Measurements from ENCODE around the gene TRAPPC3. TPM values are rescaled to one million over a fixed set of nuclear protein-coding genes. Genes with fewer than 3 reads are reported as not detected.
"Not testable (repeated sequence)": the region's sequence is repeated elsewhere in the genome, so short reads cannot be mapped to it uniquely, and the experiment has no call there.

The TRAPPC3 gene
- 50.7 TPM for total RNA-seq (ENCODE audit: unreplicated experiment)
- long read RNA-seq, transcript TRAPPC3-204 (5 exons, 1,265 nt): major isoform, 14 of 21 reads
- long read RNA-seq, partial matches to known transcripts: 4 of 21 reads
- long read RNA-seq, other reads (novel, unspliced or antisense): 2 of 21 reads

DNA sequence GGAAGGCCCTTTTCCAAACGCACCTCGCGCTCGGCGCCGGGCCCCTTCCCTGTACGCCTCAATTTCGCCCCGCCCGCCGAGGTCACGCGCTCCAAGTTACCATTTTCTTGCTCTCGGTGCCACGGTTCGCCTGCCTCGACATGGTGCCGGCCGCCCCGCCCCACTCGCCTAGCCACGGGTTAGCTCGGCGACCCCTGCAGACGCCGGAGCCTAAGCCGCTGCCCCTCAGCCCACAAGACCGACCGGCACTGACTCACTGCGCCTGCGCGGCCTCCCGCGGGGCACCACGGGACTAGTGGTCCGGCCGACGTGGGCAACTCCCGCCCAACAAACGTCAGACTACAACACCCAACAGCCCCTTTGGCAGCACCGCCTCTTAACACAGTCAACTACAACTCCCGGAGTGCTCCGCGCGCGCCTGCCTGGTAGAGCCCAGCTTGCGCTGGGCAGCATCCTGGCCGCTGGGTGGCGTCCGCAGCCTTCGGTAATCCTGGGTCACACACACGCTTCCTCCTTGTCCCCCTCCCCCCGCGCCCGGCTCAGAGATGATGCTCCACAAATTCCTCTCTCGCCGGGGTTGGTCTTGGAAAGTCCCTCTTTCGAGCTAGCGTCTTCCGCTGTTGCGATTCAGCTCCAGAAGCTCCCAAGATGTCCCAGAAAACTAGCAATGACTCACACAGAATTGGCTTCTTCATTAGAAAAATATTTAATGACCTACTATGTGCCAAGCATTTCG, at the start of gene TRAPPC3:
TSS of gene TRAPPC3 (minus strand) at position 250 of the 736 bp plus-strand sequence. CDS start at position 142, 108 bp downstream.
- peaks cover 25% of the 10 kb centered on the region for H3K4me1 Mint-ChIP-seq (ENCODE audit: unreplicated experiment)
- peak; percentile 99 for DNase-seq (ENCODE audit: low spot score)
- peaks cover 7% of the 10 kb centered on the region for H3K36me3 Mint-ChIP-seq (ENCODE audit: low read depth, unreplicated experiment)
- peak within 1 kb of the TSS; percentile 95 for H3K4me3 Mint-ChIP-seq (ENCODE audit: unreplicated experiment)
- no peaks in the 10 kb centered on the region for H3K9me3 Mint-ChIP-seq (ENCODE audit: unreplicated experiment)
- peak within 1 kb of the TSS; percentile 89 for H3K27ac Mint-ChIP-seq (ENCODE audit: unreplicated experiment)
- TF ChIP-seq, protein P1, sequence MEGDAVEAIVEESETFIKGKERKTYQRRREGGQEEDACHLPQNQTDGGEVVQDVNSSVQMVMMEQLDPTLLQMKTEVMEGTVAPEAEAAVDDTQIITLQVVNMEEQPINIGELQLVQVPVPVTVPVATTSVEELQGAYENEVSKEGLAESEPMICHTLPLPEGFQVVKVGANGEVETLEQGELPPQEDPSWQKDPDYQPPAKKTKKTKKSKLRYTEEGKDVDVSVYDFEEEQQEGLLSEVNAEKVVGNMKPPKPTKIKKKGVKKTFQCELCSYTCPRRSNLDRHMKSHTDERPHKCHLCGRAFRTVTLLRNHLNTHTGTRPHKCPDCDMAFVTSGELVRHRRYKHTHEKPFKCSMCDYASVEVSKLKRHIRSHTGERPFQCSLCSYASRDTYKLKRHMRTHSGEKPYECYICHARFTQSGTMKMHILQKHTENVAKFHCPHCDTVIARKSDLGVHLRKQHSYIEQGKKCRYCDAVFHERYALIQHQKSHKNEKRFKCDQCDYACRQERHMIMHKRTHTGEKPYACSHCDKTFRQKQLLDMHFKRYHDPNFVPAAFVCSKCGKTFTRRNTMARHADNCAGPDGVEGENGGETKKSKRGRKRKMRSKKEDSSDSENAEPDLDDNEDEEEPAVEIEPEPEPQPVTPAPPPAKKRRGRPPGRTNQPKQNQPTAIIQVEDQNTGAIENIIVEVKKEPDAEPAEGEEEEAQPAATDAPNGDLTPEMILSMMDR (IDR thresholded peaks at IDR 0.05; ENCODE audit: unreplicated experiment): peak; percentile 65
- peaks cover 11% of the 10 kb centered on the region for H3K27me3 Mint-ChIP-seq (ENCODE audit: unreplicated experiment)

DNA sequence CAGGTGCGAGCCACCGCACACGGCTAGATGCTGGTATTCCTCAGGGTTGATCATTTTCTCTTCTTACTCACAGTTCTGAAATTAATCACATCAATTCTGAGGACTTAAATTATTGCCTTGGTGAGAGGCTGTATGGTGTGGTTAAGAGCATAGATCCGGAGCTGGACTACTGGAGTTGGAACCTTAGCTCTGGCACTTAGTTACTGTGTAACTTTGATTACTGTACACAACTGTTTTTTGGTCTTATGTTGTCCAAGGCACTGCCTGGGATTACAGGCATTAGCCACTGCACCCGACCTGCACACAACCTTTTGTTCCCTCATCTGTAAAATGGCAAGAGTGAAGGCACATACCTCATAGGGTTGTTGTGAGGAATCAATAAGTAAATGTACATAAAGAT, 49.4 kb upstream of the TRAPPC3 start:
- Mint-ChIP-seq H3K9me3 (ENCODE audit: unreplicated experiment) (no peaks in the 10 kb centered on the region), H3K36me3 (ENCODE audit: low read depth, unreplicated experiment) (no peaks in the 10 kb centered on the region), H3K27me3 (ENCODE audit: unreplicated experiment) (peaks cover 7% of the 10 kb centered on the region), H3K4me1 (ENCODE audit: unreplicated experiment) (peaks cover 4% of the 10 kb centered on the region), H3K4me3 (ENCODE audit: unreplicated experiment) (peak overlapping the region; percentile 25), H3K27ac (ENCODE audit: unreplicated experiment) (no peak overlapping the region)
- no peak for DNase-seq (ENCODE audit: low spot score)
- TF ChIP-seq, protein P1 (IDR thresholded peaks at IDR 0.05; ENCODE audit: unreplicated experiment): no peak

DNA sequence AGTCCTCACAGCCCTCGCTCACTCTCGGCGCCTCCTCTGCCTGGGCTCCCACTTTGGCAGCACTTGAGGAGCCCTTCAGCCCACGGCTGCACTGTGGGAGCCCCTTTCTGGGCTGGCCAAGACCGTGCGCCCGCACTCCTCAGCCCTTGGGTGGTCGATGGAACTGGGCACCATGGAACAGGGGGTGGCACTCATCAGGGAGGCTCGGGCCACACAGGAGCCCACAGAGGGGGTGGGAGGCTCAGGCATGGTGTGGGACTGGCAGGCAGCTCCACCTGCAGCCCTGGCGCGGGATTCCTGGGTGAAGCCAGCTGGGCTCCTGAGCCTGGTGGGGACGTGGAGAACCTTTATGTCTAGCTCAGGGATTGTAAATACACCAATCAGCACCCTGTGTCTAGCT, 47.5 kb upstream of the TRAPPC3 start:
- H3K27ac Mint-ChIP-seq (ENCODE audit: unreplicated experiment); H3K27me3 Mint-ChIP-seq (ENCODE audit: unreplicated experiment); H3K36me3 Mint-ChIP-seq (ENCODE audit: low read depth, unreplicated experiment); H3K4me3 Mint-ChIP-seq (ENCODE audit: unreplicated experiment); H3K4me1 Mint-ChIP-seq (ENCODE audit: unreplicated experiment); DNase-seq (ENCODE audit: low spot score); H3K9me3 Mint-ChIP-seq (ENCODE audit: unreplicated experiment): not testable (repeated sequence)

DNA sequence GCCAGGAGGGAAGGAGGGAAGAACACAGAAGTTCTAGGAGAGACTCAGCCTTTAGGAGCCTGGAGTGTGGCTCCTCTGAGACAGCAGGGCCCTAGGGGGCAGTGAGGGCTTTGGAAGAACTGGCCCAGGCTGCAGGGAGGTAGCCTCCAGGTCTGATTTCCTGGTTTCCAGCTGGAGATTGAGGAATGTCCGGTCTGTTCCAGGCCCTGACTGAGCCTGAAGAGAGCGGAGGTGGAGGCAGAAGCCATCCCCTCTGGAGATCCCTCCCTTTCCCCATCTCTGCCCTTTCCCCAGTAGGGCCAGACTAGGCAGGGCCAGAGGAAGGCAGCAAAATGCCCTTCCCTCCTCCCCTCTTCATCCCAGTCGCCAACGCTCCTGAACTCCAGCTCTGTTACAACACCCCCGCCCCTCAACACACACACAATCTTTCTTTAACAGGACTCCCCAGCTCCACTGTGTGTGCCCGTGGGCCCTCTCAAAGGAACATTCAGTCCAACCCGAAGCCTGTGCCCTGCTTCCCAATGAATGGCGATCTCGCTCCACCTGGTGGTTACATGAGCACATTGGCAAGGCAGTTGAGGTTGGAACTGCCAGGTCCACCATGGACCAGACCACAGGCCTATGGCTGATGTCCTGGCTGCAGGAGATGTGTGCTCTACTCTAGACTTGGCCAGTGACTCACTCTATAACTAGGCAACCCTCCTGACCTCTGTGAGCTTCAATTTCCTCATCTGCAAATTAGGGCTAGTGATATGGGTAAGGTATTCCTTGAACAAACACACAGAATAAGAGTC, 38.7 kb upstream of the TRAPPC3 start:
- peaks cover 2% of the 10 kb centered on the region for H3K27me3 Mint-ChIP-seq (ENCODE audit: unreplicated experiment)
- H3K9me3 Mint-ChIP-seq (ENCODE audit: unreplicated experiment): no peaks in the 10 kb centered on the region
- H3K4me1 Mint-ChIP-seq (ENCODE audit: unreplicated experiment): peaks cover 15% of the 10 kb centered on the region
- peak overlapping the region; percentile 10 for H3K4me3 Mint-ChIP-seq (ENCODE audit: unreplicated experiment)
- DNase-seq (ENCODE audit: low spot score): peak; percentile 77
- TF ChIP-seq, protein P1 (IDR thresholded peaks at IDR 0.05; ENCODE audit: unreplicated experiment): peak; percentile 71
- peaks cover 8% of the 10 kb centered on the region for H3K36me3 Mint-ChIP-seq (ENCODE audit: low read depth, unreplicated experiment)
- peak overlapping the region; percentile 93 for H3K27ac Mint-ChIP-seq (ENCODE audit: unreplicated experiment)

DNA sequence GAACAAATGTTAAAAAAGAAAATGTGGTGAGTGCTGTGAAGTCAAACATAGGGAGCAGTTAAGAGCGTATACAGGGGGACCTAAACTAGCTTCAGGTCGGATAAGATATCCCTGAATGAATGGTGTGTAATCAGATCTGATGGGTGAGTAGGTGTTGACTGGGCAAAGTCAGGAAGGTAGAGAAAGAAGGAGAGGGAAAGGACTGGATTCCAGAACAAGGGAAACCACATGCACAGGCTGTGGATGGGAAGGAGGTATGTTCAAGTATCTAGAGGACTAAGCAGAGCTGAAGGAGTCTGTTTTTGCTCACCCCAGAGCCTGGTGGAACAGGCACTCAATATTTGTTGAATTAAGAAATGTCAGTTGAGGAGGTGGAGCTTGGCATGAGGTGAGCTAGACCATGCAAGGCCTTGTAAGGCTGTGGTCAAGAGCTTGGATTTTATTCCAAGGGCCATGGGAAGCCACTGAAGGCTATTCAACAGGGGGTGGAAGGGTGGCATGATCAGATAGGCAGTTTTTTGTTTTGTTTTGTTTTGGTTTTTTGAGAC, 34.1 kb upstream of the TRAPPC3 start:
- Mint-ChIP-seq H3K4me1 (ENCODE audit: unreplicated experiment) (peaks cover 17% of the 10 kb centered on the region), H3K27me3 (ENCODE audit: unreplicated experiment) (peaks cover 15% of the 10 kb centered on the region), H3K9me3 (ENCODE audit: unreplicated experiment) (no peaks in the 10 kb centered on the region), H3K4me3 (ENCODE audit: unreplicated experiment) (peak overlapping the region; percentile 6), H3K36me3 (ENCODE audit: low read depth, unreplicated experiment) (peaks cover 36% of the 10 kb centered on the region), H3K27ac (ENCODE audit: unreplicated experiment) (peak overlapping the region; percentile 7)
- no peak for DNase-seq (ENCODE audit: low spot score)
- TF ChIP-seq, protein P1 (IDR thresholded peaks at IDR 0.05; ENCODE audit: unreplicated experiment): no peak
